GM21786 (cell line): Measurements from ENCODE around the gene IL17F.

Source experiments
- ATAC-seq: cut with Tn5 transposase; IDR thresholded peaks from one replicate; pipeline ENCODE4 v1.9.1; 2021; ENCODE audit not compliant: unreplicated experiment

IL17F gene

GRCh38 chr6:52244400-52244799 lies at the start of gene IL17F:
Gene IL17F, minus strand, starts transcription at chr6:52244500. Its CDS starts 71 bp downstream, at chr6:52244429.
- no peak for ATAC-seq

- ATAC-seq, result no peak
Observed at GRCh38 chr6:52293067-52293466, 48.8 kb upstream of the IL17F start.

GRCh38 chr6:52288841-52289240 lies 44.5 kb upstream of the IL17F start:
- ATAC-seq, result no peak

GRCh38 chr6:52288216-52288615 lies 43.9 kb upstream of the IL17F start:
- no peak for ATAC-seq

- ATAC-seq, result peak; percentile 16
Observed at GRCh38 chr6:52286798-52287432, 42.6 kb upstream of the IL17F start.

GRCh38 chr6:52285177-52286068 lies 41.1 kb upstream of the IL17F start:
- ATAC-seq, result no peak

GRCh38 chr6:52284460-52285176 lies 40.3 kb upstream of the IL17F start, which contains the start of gene MCM3:
Gene MCM3, minus strand, starts transcription at chr6:52284742. Its CDS starts 68 bp downstream, at chr6:52284674.
- peak; percentile 97 for ATAC-seq

- no peak for ATAC-seq
Observed at GRCh38 chr6:52284131-52284459, 39.8 kb upstream of the IL17F start.

GRCh38 chr6:52283111-52283510 lies 38.8 kb upstream of the IL17F start:
- no peak for ATAC-seq

GRCh38 chr6:52276130-52276529 lies 31.8 kb upstream of the IL17F start:
- no peak for ATAC-seq

GRCh38 chr6:52271852-52272460 lies 27.7 kb upstream of the IL17F start:
- ATAC-seq, result no peak

- peak; percentile 64 for ATAC-seq
Observed at GRCh38 chr6:52263709-52264540, 19.6 kb upstream of the IL17F start.

- ATAC-seq, result no peak
Observed at GRCh38 chr6:52262620-52263344, 18.5 kb upstream of the IL17F start.

GRCh38 chr6:52261229-52261628 lies 16.9 kb upstream of the IL17F start:
- no peak for ATAC-seq

- no peak for ATAC-seq
Observed at GRCh38 chr6:52260634-52261033, 16.3 kb upstream of the IL17F start.

- ATAC-seq, result no peak
Observed at GRCh38 chr6:52255434-52255833, 11.1 kb upstream of the IL17F start.

- ATAC-seq, result no peak
Observed at GRCh38 chr6:52254731-52255378, 10.6 kb upstream of the IL17F start.

GRCh38 chr6:52253494-52253893 lies 9.2 kb upstream of the IL17F start:
- no peak for ATAC-seq

GRCh38 chr6:52251113-52251512 lies 6.8 kb upstream of the IL17F start:
- ATAC-seq, result no peak
